B cell (primary cell): ENCODE measurements around the gene ASB9.

Source experiments
- CTCF ChIP-seq: fragments of 200-600 bp; IDR thresholded peaks from one replicate; pipeline ENCODE4 v1.8.0; 2022; ENCODE audit warnings: antibody characterized with exemption, mild to moderate bottlenecking
- EZH2 ChIP-seq: IDR thresholded peaks from 2 replicates; pipeline ENCODE4 v1.6.1; 2012; ENCODE audit warnings: borderline replicate concordance, low read depth, mild to moderate bottlenecking, moderate library complexity, low read length; ENCODE audit not compliant: insufficient read depth, poor library complexity, severe bottlenecking

- TF ChIP-seq EZH2, result no peak
- TF ChIP-seq CTCF, result no peak
These were observed 34.9 kb downstream of the ASB9 start for GRCh38 chrX:15235001-15235400.
